ENCODE measurements around the gene SMCR8. TPM values are rescaled to one million over a fixed set of nuclear protein-coding genes. Genes with fewer than 3 reads are reported as not detected.

Gene SMCR8
- total and polyA plus RNA-seq, 9 of the 15 experiments (the other 6 are each of a cell fraction or from before 2014, with no cell fraction given): 0.25 to 8.8 (median 4.9) TPM

DNA sequence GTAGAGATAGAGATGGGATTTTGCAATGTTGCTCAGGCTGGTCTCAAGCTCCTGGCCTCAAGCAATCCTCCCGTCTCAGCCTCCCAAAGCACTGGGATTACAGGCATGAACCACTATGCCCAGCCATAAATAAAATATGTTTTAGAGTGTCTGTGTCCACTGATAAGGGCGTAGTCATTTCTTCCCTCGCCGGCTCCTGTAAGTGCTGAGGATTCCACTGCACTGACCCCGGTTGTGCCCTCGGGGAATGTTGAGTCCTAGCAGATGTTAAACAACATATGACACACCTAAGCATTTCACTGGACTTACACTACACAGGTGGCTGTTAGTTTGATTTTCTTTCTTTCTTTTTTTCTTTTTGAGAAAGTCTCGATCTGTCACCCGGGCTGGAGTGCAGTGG lies 53.9 kb downstream of the SMCR8 start (continued):
- TF ChIP-seq, protein P1, sequence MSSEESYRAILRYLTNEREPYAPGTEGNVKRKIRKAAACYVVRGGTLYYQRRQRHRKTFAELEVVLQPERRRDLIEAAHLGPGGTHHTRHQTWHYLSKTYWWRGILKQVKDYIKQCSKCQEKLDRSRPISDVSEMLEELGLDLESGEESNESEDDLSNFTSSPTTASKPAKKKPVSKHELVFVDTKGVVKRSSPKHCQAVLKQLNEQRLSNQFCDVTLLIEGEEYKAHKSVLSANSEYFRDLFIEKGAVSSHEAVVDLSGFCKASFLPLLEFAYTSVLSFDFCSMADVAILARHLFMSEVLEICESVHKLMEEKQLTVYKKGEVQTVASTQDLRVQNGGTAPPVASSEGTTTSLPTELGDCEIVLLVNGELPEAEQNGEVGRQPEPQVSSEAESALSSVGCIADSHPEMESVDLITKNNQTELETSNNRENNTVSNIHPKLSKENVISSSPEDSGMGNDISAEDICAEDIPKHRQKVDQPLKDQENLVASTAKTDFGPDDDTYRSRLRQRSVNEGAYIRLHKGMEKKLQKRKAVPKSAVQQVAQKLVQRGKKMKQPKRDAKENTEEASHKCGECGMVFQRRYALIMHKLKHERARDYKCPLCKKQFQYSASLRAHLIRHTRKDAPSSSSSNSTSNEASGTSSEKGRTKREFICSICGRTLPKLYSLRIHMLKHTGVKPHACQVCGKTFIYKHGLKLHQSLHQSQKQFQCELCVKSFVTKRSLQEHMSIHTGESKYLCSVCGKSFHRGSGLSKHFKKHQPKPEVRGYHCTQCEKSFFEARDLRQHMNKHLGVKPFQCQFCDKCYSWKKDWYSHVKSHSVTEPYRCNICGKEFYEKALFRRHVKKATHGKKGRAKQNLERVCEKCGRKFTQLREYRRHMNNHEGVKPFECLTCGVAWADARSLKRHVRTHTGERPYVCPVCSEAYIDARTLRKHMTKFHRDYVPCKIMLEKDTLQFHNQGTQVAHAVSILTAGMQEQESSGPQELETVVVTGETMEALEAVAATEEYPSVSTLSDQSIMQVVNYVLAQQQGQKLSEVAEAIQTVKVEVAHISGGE (CRISPR knock-in tag; IDR thresholded peaks at IDR 0.05): no peak
- TF ChIP-seq CBFA2T2 (conservative IDR thresholded peaks at IDR 0.05) (peak; percentile 24; the same call in 1 of the 2 replicates), SLC30A9 (CRISPR knock-in tag; IDR thresholded peaks at IDR 0.05) (no peak), ZC3H4 (CRISPR knock-in tag; IDR thresholded peaks at IDR 0.05; ENCODE audit: borderline replicate concordance) (no peak), TCF7L2 (IDR thresholded peaks at IDR 0.05; ENCODE audit: low read depth, low read length) (no peak), TAL1 (IDR thresholded peaks at IDR 0.05) (peak; percentile 28; the same call in 1 of the 2 replicates), SUPT5H (IDR thresholded peaks at IDR 0.05) (no peak), HNRNPLL (IDR thresholded peaks at IDR 0.05; ENCODE audit: low read depth, low read length, poor library complexity, severe bottlenecking) (no peak), MTA1 (IDR thresholded peaks at IDR 0.05; ENCODE audit: borderline replicate concordance) (no peak), TCF3 (CRISPR knock-in tag; IDR thresholded peaks at IDR 0.05) (peak; percentile 29; the same call in 1 of the 2 replicates), FUS (optimal IDR thresholded peaks at IDR 0.05; ENCODE audit: low read depth, low read length) (no peak), ZFX (CRISPR knock-in tag; IDR thresholded peaks at IDR 0.05) (no peak)
- TF ChIP-seq, protein P2, sequence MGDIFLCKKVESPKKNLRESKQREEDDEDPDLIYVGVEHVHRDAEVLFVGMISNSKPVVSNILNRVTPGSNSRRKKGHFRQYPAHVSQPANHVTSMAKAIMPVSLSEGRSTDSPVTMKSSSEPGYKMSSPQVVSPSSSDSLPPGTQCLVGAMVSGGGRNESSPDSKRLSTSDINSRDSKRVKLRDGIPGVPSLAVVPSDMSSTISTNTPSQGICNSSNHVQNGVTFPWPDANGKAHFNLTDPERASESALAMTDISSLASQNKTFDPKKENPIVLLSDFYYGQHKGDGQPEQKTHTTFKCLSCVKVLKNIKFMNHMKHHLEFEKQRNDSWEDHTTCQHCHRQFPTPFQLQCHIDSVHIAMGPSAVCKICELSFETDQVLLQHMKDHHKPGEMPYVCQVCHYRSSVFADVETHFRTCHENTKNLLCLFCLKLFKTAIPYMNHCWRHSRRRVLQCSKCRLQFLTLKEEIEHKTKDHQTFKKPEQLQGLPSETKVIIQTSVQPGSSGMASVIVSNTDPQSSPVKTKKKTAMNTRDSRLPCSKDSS (IDR thresholded peaks at IDR 0.05; ENCODE audit: low read depth, partially characterized antibody): no peak
- TF ChIP-seq, protein P3, sequence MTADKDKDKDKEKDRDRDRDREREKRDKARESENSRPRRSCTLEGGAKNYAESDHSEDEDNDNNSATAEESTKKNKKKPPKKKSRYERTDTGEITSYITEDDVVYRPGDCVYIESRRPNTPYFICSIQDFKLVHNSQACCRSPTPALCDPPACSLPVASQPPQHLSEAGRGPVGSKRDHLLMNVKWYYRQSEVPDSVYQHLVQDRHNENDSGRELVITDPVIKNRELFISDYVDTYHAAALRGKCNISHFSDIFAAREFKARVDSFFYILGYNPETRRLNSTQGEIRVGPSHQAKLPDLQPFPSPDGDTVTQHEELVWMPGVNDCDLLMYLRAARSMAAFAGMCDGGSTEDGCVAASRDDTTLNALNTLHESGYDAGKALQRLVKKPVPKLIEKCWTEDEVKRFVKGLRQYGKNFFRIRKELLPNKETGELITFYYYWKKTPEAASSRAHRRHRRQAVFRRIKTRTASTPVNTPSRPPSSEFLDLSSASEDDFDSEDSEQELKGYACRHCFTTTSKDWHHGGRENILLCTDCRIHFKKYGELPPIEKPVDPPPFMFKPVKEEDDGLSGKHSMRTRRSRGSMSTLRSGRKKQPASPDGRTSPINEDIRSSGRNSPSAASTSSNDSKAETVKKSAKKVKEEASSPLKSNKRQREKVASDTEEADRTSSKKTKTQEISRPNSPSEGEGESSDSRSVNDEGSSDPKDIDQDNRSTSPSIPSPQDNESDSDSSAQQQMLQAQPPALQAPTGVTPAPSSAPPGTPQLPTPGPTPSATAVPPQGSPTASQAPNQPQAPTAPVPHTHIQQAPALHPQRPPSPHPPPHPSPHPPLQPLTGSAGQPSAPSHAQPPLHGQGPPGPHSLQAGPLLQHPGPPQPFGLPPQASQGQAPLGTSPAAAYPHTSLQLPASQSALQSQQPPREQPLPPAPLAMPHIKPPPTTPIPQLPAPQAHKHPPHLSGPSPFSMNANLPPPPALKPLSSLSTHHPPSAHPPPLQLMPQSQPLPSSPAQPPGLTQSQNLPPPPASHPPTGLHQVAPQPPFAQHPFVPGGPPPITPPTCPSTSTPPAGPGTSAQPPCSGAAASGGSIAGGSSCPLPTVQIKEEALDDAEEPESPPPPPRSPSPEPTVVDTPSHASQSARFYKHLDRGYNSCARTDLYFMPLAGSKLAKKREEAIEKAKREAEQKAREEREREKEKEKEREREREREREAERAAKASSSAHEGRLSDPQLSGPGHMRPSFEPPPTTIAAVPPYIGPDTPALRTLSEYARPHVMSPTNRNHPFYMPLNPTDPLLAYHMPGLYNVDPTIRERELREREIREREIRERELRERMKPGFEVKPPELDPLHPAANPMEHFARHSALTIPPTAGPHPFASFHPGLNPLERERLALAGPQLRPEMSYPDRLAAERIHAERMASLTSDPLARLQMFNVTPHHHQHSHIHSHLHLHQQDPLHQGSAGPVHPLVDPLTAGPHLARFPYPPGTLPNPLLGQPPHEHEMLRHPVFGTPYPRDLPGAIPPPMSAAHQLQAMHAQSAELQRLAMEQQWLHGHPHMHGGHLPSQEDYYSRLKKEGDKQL (CRISPR knock-in tag; IDR thresholded peaks at IDR 0.05; ENCODE audit: borderline replicate concordance): no peak

All from K562 (cell line).